PC-9 (cell line): ENCODE data around the gene AKAP3. TPM values are rescaled to one million over a fixed set of nuclear protein-coding genes. Genes with fewer than 3 reads are reported as not detected.

Experiments used
- BruUV-seq: library from RNA; stranded (reverse); fragments of 400-500 nt; replicated peaks from 2 replicates; lab custom pipeline; 2021; lab: Mats Ljungman, UMichigan
- CTCF ChIA-PET: fragments of 300-600 bp; sonication (Branson Sonifier 250); formaldehyde crosslinking; loops from one replicate; lab custom pipeline; 2022; ENCODE audit warnings: antibody characterized with exemption; lab: Charles Lee
- POLR2A ChIA-PET: fragments of 300-600 bp; sonication (Branson Sonifier 250); formaldehyde crosslinking; loops from one replicate; lab custom pipeline; 2022; ENCODE audit warnings: antibody characterized with exemption; ENCODE audit not compliant: unreplicated experiment; lab: Charles Lee
- DNase-seq, 2 experiments: peaks; one replicate each; pipeline versions ENCODE4 v3.0.0 to v3.0.0-alpha.2; 2015 to 2022; ENCODE audit warnings: mixed read lengths in 1 of 2
- H2AFZ ChIP-seq: fragments of 200-600 bp; sonication (generic); 2 replicates; pipeline ENCODE4 v1.8.1; 2017; ENCODE audit warnings: antibody characterized with exemption
- H3F3A ChIP-seq: fragments of 200-600 bp; sonication (generic); 2 replicates; pipeline ENCODE4 v1.8.1; 2017; ENCODE audit warnings: antibody characterized with exemption, mild to moderate bottlenecking, low read depth; ENCODE audit not compliant: insufficient read depth
- H3K27ac ChIP-seq: fragments of 200-600 bp; sonication (generic); 2 replicates; pipeline ENCODE4 v1.6.1; 2016; ENCODE audit warnings: mixed run types
- H3K27me3 ChIP-seq: fragments of 200-600 bp; sonication (generic); 2 replicates; pipeline ENCODE4 v1.6.1; 2016; ENCODE audit warnings: low read depth, mixed run types; ENCODE audit not compliant: insufficient read depth
- H3K36me3 ChIP-seq: fragments of 200-600 bp; sonication (generic); 2 replicates; pipeline ENCODE4 v1.6.1; 2016; ENCODE audit warnings: low read depth, mixed run types
- H3K4me1 ChIP-seq: fragments of 200-600 bp; sonication (generic); replicated peaks from 2 replicates; pipeline ENCODE4 v1.6.1; 2016; ENCODE audit warnings: mixed run types; ENCODE audit not compliant: insufficient read depth
- H3K4me2 ChIP-seq: fragments of 200-600 bp; sonication (generic); 2 replicates; pipeline ENCODE4 v1.6.1; 2017; ENCODE audit warnings: mixed run types
- H3K4me3 ChIP-seq: fragments of 200-600 bp; sonication (generic); 2 replicates; pipeline ENCODE4 v1.6.1; 2016; ENCODE audit warnings: mixed run types
- H3K79me2 ChIP-seq: fragments of 200-600 bp; sonication (generic); 2 replicates; pipeline ENCODE4 v1.6.1; 2017; ENCODE audit warnings: low read depth, mixed run types
- H3K9me2 ChIP-seq: fragments of 200-600 bp; sonication (generic); 2 replicates; pipeline ENCODE4 v1.8.1; 2017; ENCODE audit warnings: mild to moderate bottlenecking; ENCODE audit not compliant: insufficient read depth
- H3K9me3 ChIP-seq: fragments of 200-600 bp; sonication (generic); 2 replicates; pipeline ENCODE4 v1.8.1; 2016; ENCODE audit warnings: low read depth; ENCODE audit not compliant: insufficient read depth
- H4K20me1 ChIP-seq: fragments of 200-600 bp; sonication (generic); 2 replicates; pipeline ENCODE4 v1.8.1; 2017; ENCODE audit not compliant: insufficient read depth
- EZH2 ChIP-seq: fragments of 200-600 bp; sonication (generic); IDR thresholded peaks from 2 replicates; pipeline ENCODE4 v1.8.0; 2017; ENCODE audit warnings: antibody characterized with exemption, low read depth
- intact Hi-C: fragments of 100-400 bp; cut with micrococcal nuclease; formaldehyde crosslinking; loops from one replicate; pipeline ENCODE4 v1.10.0; 2022; ENCODE audit not compliant: unreplicated experiment
- total RNA-seq: library from RNA; stranded (reverse); gene quantifications from 2 replicates; pipeline ENCODE4 v1.2.3, GENCODE V29; 2021
- TF ChIP-seq, protein P1 (sequence below): fragments of 200-600 bp; sonication (generic); conservative IDR thresholded peaks from 2 replicates; pipeline ENCODE4 v1.6.1; 2017; ENCODE audit warnings: mixed run types, antibody characterized with exemption, mild to moderate bottlenecking, moderate library complexity

AKAP3 gene
- total RNA-seq, 1 experiment from 2014 or later = 2.1 TPM

DNA sequence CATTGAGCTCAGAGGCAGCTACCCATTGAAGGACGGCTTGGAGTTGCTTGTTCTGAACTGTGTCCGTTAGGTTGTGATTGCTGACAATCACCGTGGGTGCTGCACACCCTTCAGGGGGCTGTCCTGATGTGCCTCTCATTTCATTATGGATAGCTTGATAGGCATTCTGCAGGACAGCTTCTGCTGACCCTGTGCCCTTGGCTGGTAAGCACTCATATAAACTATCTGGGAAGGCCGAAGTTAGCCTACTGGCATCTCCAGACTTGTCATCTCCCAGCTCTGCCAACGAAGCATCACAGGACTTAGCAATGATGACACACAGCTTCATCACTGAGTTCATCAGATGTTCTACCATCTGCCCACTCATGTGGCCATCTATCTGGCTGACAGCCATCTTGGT, 22.3 kb downstream of the AKAP3 start:
- ChIA-PET CTCF (no interaction called here), POLR2A (no interaction called here)
- Histone ChIP-seq H3K4me3 (no peak overlapping the region), H2AFZ (no peak overlapping the region), H3K9me2 (no peaks in the 10 kb centered on the region; the same call in 1 of the 2 replicates), H3K4me1 (no peaks in the 10 kb centered on the region), H4K20me1 (no peaks in the 10 kb centered on the region), H3K4me2 (no peak overlapping the region), H3K36me3 (no peaks in the 10 kb centered on the region), H3K79me2 (no peaks in the 10 kb centered on the region), H3F3A (no peaks in the 10 kb centered on the region), H3K27me3 (peaks cover 79% of the 10 kb centered on the region), H3K9me3 (no peaks in the 10 kb centered on the region), H3K27ac (no peak overlapping the region)
- no peak for TF ChIP-seq EZH2
- TF ChIP-seq, protein P1, sequence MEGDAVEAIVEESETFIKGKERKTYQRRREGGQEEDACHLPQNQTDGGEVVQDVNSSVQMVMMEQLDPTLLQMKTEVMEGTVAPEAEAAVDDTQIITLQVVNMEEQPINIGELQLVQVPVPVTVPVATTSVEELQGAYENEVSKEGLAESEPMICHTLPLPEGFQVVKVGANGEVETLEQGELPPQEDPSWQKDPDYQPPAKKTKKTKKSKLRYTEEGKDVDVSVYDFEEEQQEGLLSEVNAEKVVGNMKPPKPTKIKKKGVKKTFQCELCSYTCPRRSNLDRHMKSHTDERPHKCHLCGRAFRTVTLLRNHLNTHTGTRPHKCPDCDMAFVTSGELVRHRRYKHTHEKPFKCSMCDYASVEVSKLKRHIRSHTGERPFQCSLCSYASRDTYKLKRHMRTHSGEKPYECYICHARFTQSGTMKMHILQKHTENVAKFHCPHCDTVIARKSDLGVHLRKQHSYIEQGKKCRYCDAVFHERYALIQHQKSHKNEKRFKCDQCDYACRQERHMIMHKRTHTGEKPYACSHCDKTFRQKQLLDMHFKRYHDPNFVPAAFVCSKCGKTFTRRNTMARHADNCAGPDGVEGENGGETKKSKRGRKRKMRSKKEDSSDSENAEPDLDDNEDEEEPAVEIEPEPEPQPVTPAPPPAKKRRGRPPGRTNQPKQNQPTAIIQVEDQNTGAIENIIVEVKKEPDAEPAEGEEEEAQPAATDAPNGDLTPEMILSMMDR = no peak
- BruUV-seq = no TSS peak
- intact Hi-C loops = no loop called here
- DNase-seq = no peak

DNA sequence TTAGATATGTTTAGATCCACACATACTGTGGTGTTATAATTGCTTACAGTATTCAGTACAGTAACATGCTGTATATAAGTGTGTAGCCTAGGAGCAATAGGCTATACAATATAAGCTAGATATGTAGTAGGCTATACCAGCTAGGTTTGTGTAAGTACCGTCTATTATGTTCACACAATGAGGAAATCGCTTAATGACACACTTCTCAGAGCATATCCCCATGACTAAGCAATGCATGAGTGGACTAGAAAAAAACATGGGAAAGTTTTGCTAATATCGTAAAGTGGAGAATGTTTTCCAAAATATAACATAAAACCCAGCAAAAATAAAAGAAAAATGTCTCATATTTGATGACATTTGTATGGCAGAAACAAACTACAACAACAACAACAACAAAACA, 27.3 kb downstream of the AKAP3 start:
- Histone ChIP-seq H3K9me2 (no peaks in the 10 kb centered on the region; the same call in 1 of the 2 replicates), H3K4me1 (no peaks in the 10 kb centered on the region), H3K9me3 (no peaks in the 10 kb centered on the region), H4K20me1 (no peaks in the 10 kb centered on the region), H3K4me2 (no peak overlapping the region), H3K4me3 (no peak overlapping the region), H3K79me2 (no peaks in the 10 kb centered on the region), H3K27me3 (peaks cover 30% of the 10 kb centered on the region), H3F3A (no peaks in the 10 kb centered on the region), H3K36me3 (no peaks in the 10 kb centered on the region), H2AFZ (no peak overlapping the region), H3K27ac (no peak overlapping the region)
- no TSS peak for BruUV-seq
- no peak for TF ChIP-seq EZH2
- TF ChIP-seq, protein P1 = no peak
- DNase-seq = no peak
- ChIA-PET CTCF (no interaction called here), POLR2A (no interaction called here)
- intact Hi-C loops = no loop called here

DNA sequence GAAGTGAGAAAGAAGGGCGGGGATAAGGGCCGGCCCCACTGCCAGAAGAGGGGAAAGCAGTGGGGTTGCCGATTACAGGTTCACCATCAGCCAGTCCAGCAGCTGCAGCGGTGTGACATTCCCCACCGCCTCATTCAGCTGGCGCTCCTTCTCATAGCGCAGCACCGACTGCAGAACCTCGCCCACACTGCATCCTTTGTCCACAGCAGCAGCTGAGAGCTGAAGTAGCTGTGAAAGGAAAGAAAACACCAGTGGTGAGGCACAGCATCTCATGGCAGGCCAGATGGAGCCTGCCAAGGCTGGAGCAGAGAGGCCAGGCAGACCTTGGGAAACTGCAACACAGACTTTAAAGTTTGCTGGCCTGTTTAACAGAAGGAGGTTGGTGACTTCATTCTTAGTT, 33.2 kb downstream of the AKAP3 start:
- H3K4me3 ChIP-seq = no peak overlapping the region
- no peaks in the 10 kb centered on the region for H3K36me3 ChIP-seq
- H3K9me2 ChIP-seq = no peaks in the 10 kb centered on the region; the same call in 1 of the 2 replicates
- H3F3A ChIP-seq = no peaks in the 10 kb centered on the region
- intact Hi-C loops = no loop called here
- no peak overlapping the region for H3K4me2 ChIP-seq
- TF ChIP-seq EZH2 = no peak
- TF ChIP-seq, protein P1 = no peak
- no peaks in the 10 kb centered on the region for H3K27me3 ChIP-seq
- H3K79me2 ChIP-seq = no peaks in the 10 kb centered on the region
- no peaks in the 10 kb centered on the region for H3K9me3 ChIP-seq
- ChIA-PET POLR2A (no interaction called here), CTCF (no interaction called here)
- H4K20me1 ChIP-seq = no peaks in the 10 kb centered on the region
- H3K4me1 ChIP-seq = no peaks in the 10 kb centered on the region
- H2AFZ ChIP-seq = no peak overlapping the region
- no peak for DNase-seq
- no TSS peak for BruUV-seq
- H3K27ac ChIP-seq = no peak overlapping the region
